Activated CD8-positive, alpha-beta memory T cell treated with anti-CD3 and anti-CD28 coated beads for 36 hours (primary cell): ENCODE results near the gene HTR1A. TPM values are rescaled to one million over a fixed set of nuclear protein-coding genes. Genes with fewer than 3 reads are reported as not detected.

Experiments
- CTCF ChIA-PET: fragments of 350-600 bp; sonication (Branson Sonifier 250); formaldehyde crosslinking; loops from one replicate; lab custom pipeline; 2021; ENCODE audit warnings: antibody characterized with exemption; lab: Charles Lee
- POLR2A ChIA-PET: fragments of 350-600 bp; sonication (Branson Sonifier 250); formaldehyde crosslinking; loops from one replicate; lab custom pipeline; 2021; ENCODE audit warnings: antibody characterized with exemption; lab: Charles Lee
- total RNA-seq, 2 experiments: library from RNA; stranded (reverse); gene quantifications; one replicate each; pipeline ENCODE4 v1.2.3, GENCODE V29; 2021

The HTR1A gene
- total RNA-seq, 2 experiments from 2014 or later, result not detected

GRCh38 chr5:63911871-63912270 is 50.4 kb downstream of the HTR1A start:
- POLR2A ChIA-PET, result no interaction called here
- CTCF ChIA-PET, result no interaction called here

Other genes with a start within 250 kb of the HTR1A start
- not detected for gene RNF180, start 203.4 kb upstream of the HTR1A start, total RNA-seq